ENCODE data around the gene KCNK10. TPM values are rescaled to one million over a fixed set of nuclear protein-coding genes. Genes with fewer than 3 reads are reported as not detected.

The KCNK10 gene
- total RNA-seq, 2 experiments from 2014 or later, result 0.68 to 0.73 TPM

DNA sequence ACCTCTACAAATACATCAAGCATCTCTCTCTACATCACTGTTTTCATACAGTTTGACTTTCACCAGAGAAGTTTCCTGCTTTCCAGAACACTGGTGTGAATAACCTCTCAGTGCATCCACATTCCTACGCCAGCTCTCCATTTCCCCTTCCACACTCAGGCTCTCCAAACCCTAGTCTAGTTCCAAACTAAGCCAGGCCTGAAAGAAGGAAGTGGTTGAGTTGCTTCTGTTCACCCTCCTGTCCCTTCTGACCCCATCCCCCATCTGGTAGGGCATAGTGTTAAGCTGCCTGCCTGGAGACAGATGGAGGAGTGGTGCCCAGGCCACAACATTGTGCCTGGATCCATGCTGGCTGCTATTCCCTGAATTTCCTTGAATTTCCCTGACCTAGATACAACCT, 185.7 kb downstream of the KCNK10 start:
- no peak for TF ChIP-seq EZH2phosphoT487 (IDR thresholded peaks at IDR 0.05; ENCODE audit: borderline replicate concordance, low read depth, low read length)
- no peak for TF ChIP-seq CTCF (conservative IDR thresholded peaks at IDR 0.05; ENCODE audit: low read length)
- Histone ChIP-seq H3K4me2 (ENCODE audit: low read length) (no peak overlapping the region), H3K27ac (ENCODE audit: low read depth, low read length, poor library complexity, severe bottlenecking) (no peak overlapping the region), H3K36me3 (ENCODE audit: insufficient read depth, low read length) (no peaks in the 10 kb centered on the region), H2AFZ (ENCODE audit: low read length) (no peak overlapping the region), H3K9me3 (ENCODE audit: low read length) (no peaks in the 10 kb centered on the region), H3K4me3 (ENCODE audit: low read depth, low read length, poor library complexity, severe bottlenecking) (no peak overlapping the region), H3K9me2 (ENCODE audit: insufficient read depth, low read length) (no peaks in the 10 kb centered on the region), H3K4me1 (ENCODE audit: insufficient read depth, low read length, poor library complexity, severe bottlenecking) (no peaks in the 10 kb centered on the region), H3K79me2 (ENCODE audit: insufficient read depth, low read depth, low read length) (no peaks in the 10 kb centered on the region), H4K20me1 (ENCODE audit: insufficient read depth, low read length) (no peaks in the 10 kb centered on the region)
- POLR2A ChIA-PET, result no interaction called here
- DNase-seq (ENCODE audit: low spot score), result no peak
- intact Hi-C loops (cut with micrococcal nuclease; ENCODE audit: unreplicated experiment), result no loop called here
- CTCF ChIA-PET (ENCODE audit: unreplicated experiment), result no interaction called here
- no TSS peak for BruUV-seq (replicated peaks)

Other genes starting within 250 kb of the KCNK10 start
- gene SPATA7, start 62.4 kb upstream of the KCNK10 start, total RNA-seq (2014; rRNA removed; shearing (Covaris generic)), result 7.3 and 10.3 TPM in 2 replicates
- 6.3 and 8.9 TPM in 2 replicates for gene SPATA7, start 62.4 kb upstream of the KCNK10 start, total RNA-seq (2022)
- gene PTPN21, start 231.7 kb upstream of the KCNK10 start, total RNA-seq (2014; rRNA removed; shearing (Covaris generic)), result not detected in 2 replicates
- gene PTPN21, start 231.7 kb upstream of the KCNK10 start, total RNA-seq (2022), result not detected in 2 replicates
- 51.9 and 53.5 TPM in 2 replicates for gene ZC3H14, start 239.8 kb upstream of the KCNK10 start, total RNA-seq (2014; rRNA removed; shearing (Covaris generic))
- 36.6 and 45.2 TPM in 2 replicates for gene ZC3H14, start 239.8 kb upstream of the KCNK10 start, total RNA-seq (2022)

Data from OCI-LY7 (cell line).